HUES64 (cell line): Measurements from ENCODE around the gene RNH1.

ENCODE experiments used
- H3K27ac ChIP-seq: 2 replicates; pipeline ENCODE4 v1.7.0; 2013; ENCODE audit warnings: low read depth, low read length, inconsistent platforms
- H3K27me3 ChIP-seq: 2 replicates; pipeline ENCODE4 v1.6.1; 2013; ENCODE audit warnings: mild to moderate bottlenecking, low read length; ENCODE audit not compliant: insufficient read depth
- H3K36me3 ChIP-seq: 2 replicates; pipeline ENCODE4 v1.6.1; 2013; ENCODE audit warnings: mild to moderate bottlenecking, low read length; ENCODE audit not compliant: insufficient read depth
- H3K4me1 ChIP-seq: 2 replicates; pipeline ENCODE4 v1.6.1; 2013; ENCODE audit warnings: mild to moderate bottlenecking, low read length, moderate library complexity; ENCODE audit not compliant: insufficient read depth
- H3K4me3 ChIP-seq: 2 replicates; pipeline ENCODE4 v1.5.1; 2013; ENCODE audit warnings: mild to moderate bottlenecking, low read length, moderate library complexity
- H3K9ac ChIP-seq: 2 replicates; pipeline ENCODE4 v1.6.1; 2013; ENCODE audit warnings: mild to moderate bottlenecking, low read depth, low read length
- H3K9me3 ChIP-seq: 2 replicates; pipeline ENCODE4 v1.6.1; 2013; ENCODE audit warnings: low read depth, low read length; ENCODE audit not compliant: insufficient read depth
- WGBS: fragments of 150-250, 120-280 bp; methylation state at CpG from one replicate; pipeline ENCODE4 v1.1.7; 2013; ENCODE audit warnings: missing lambda C conversion rate; 5-methylcytosine and 5-hydroxymethylcytosine counted together

Gene RNH1

GRCh38 chr11:451738-452137, 55.3 kb downstream of the RNH1 start:
- Histone ChIP-seq H3K27ac (no peak overlapping the region), H3K9ac (0 out of 2 replicates have a peak overlapping the region, but pooled peaks have one; percentile 77)
- 95% methylated on average over 14 of the region's 14 CpGs for WGBS

GRCh38 chr11:450809-451451, 56.1 kb downstream of the RNH1 start:
- WGBS, result 8% methylated on average over 46 of the region's 46 CpGs
- H3K27ac ChIP-seq, result no peak overlapping the region

More at GRCh38 chr11:451738-452137, 55.3 kb downstream of the RNH1 start:
- Histone ChIP-seq H3K4me3 (peak overlapping the region; percentile 86; the same call in 1 of the 2 replicates), H3K4me1 (peaks cover 11% of the 10 kb centered on the region), H3K9me3 (no peaks in the 10 kb centered on the region), H3K36me3 (peaks cover 23% of the 10 kb centered on the region), H3K27me3 (no peaks in the 10 kb centered on the region)

GRCh38 chr11:449889-450808, 56.9 kb downstream of the RNH1 start, which contains the start of gene PTDSS2:
Gene PTDSS2, plus strand, starts transcription at chr11:450279. Its CDS starts 177 bp downstream, at chr11:450456.
- Histone ChIP-seq H3K9ac (peak within 1 kb of the TSS; percentile 78), H3K9me3 (no peaks in the 10 kb centered on the region), H3K4me3 (peak within 1 kb of the TSS; percentile 86), H3K36me3 (peaks cover 23% of the 10 kb centered on the region), H3K4me1 (peaks cover 6% of the 10 kb centered on the region; the same call in 1 of the 2 replicates), H3K27me3 (no peaks in the 10 kb centered on the region), H3K27ac (peak within 1 kb of the TSS; percentile 85)
- WGBS, result 1% methylated on average over 108 of the region's 108 CpGs

More at GRCh38 chr11:450809-451451, 56.1 kb downstream of the RNH1 start:
- Histone ChIP-seq H3K9ac (peak overlapping the region; percentile 77), H3K4me1 (peaks cover 7% of the 10 kb centered on the region; the same call in 1 of the 2 replicates), H3K36me3 (peaks cover 23% of the 10 kb centered on the region), H3K4me3 (peak overlapping the region; percentile 86), H3K9me3 (no peaks in the 10 kb centered on the region), H3K27me3 (no peaks in the 10 kb centered on the region)

GRCh38 chr11:447923-448731, 58.9 kb downstream of the RNH1 start:
- H3K36me3 ChIP-seq, result peaks cover 12% of the 10 kb centered on the region
- H3K9me3 ChIP-seq, result no peaks in the 10 kb centered on the region
- H3K9ac ChIP-seq, result peak overlapping the region; percentile 75
- H3K4me1 ChIP-seq, result 0 out of 2 replicates have a peak, but pooled peaks cover 3% of the 10 kb centered on the region
- 6% methylated on average over 53 of the region's 55 CpGs for WGBS
- H3K27ac ChIP-seq, result peak overlapping the region; percentile 81
- no peaks in the 10 kb centered on the region for H3K27me3 ChIP-seq
- H3K4me3 ChIP-seq, result peak overlapping the region; percentile 78

- Histone ChIP-seq H3K9me3 (no peaks in the 10 kb centered on the region), H3K27me3 (no peaks in the 10 kb centered on the region), H3K27ac (no peak overlapping the region), H3K36me3 (0 out of 2 replicates have a peak, but pooled peaks cover under 1% of the 10 kb centered on the region), H3K4me3 (no peak overlapping the region), H3K4me1 (0 out of 2 replicates have a peak, but pooled peaks cover 3% of the 10 kb centered on the region), H3K9ac (no peak overlapping the region)
- 87% methylated on average over 7 of the region's 7 CpGs for WGBS
These were observed 60.2 kb downstream of the RNH1 start for GRCh38 chr11:446891-447290.

GRCh38 chr11:445765-446588, 61.1 kb downstream of the RNH1 start:
- no peak overlapping the region for H3K27ac ChIP-seq
- H3K4me1 ChIP-seq, result 0 out of 2 replicates have a peak, but pooled peaks cover 3% of the 10 kb centered on the region
- no peaks in the 10 kb centered on the region for H3K36me3 ChIP-seq
- H3K9me3 ChIP-seq, result no peaks in the 10 kb centered on the region
- no peak overlapping the region for H3K9ac ChIP-seq
- WGBS, result 83% methylated on average over 20 of the region's 20 CpGs
- no peaks in the 10 kb centered on the region for H3K27me3 ChIP-seq
- H3K4me3 ChIP-seq, result no peak overlapping the region
